Naive B cell (primary cell): ENCODE measurements around the gene LDLRAD3. TPM values are rescaled to one million over a fixed set of nuclear protein-coding genes. Genes with fewer than 3 reads are reported as not detected.

Source experiments
- ATAC-seq, 2 donors: fragments of 150-1000 bp; cut with Tn5 transposase; 2 replicates each; pipeline ENCODE4 v1.10.0; 2021; ENCODE audit warnings: low read depth in 2 of 2, mild to moderate bottlenecking in 2 of 2, moderate library complexity in 2 of 2
- DNase-seq: peaks from one replicate; pipeline ENCODE4 v3.0.0; 2022
- H3K27ac Mint-ChIP-seq, 6 donors: one replicate each; pipeline ENCODE4 v1.8.0; 2020 to 2022; ENCODE audit warnings: mild to moderate bottlenecking in 6 of 6, mixed read lengths in 6 of 6, moderate library complexity in 5 of 6, inconsistent platforms in 2 of 6
- H3K27me3 Mint-ChIP-seq, 3 donors: one replicate each; pipeline ENCODE4 v1.8.0; 2021 to 2022; ENCODE audit warnings: mixed read lengths in 3 of 3, mild to moderate bottlenecking in 1 of 3
- H3K36me3 Mint-ChIP-seq, 2 donors: one replicate each; pipeline ENCODE4 v1.8.0; 2020 to 2022; ENCODE audit warnings: mixed read lengths in 2 of 2, inconsistent platforms in 1 of 2, mild to moderate bottlenecking in 1 of 2
- H3K4me1 Mint-ChIP-seq, 3 donors: one replicate each; pipeline ENCODE4 v1.8.0; 2020 to 2022; ENCODE audit warnings: mixed read lengths in 3 of 3, inconsistent platforms in 1 of 3, mild to moderate bottlenecking in 1 of 3, moderate library complexity in 1 of 3
- H3K4me3 Mint-ChIP-seq, 8 donors: one replicate each; pipeline ENCODE4 v1.8.0; 2020 to 2022; ENCODE audit warnings: mild to moderate bottlenecking in 8 of 8, mixed read lengths in 8 of 8, moderate library complexity in 8 of 8, inconsistent platforms in 2 of 8
- H3K9me3 Mint-ChIP-seq, 7 donors: one replicate each; pipeline ENCODE4 v1.8.0; 2020 to 2022; ENCODE audit warnings: mixed read lengths in 7 of 7, mild to moderate bottlenecking in 5 of 7, inconsistent platforms in 2 of 7, moderate library complexity in 1 of 7
- polyA plus RNA-seq, 6 donors: library from polyadenylated mRNA; unstranded; fragments of 300-500 nt; fragmentation: Illumina TruSeq; gene quantifications; one replicate each; pipeline ENCODE4 v1.2.3, GENCODE V29; 2021; ENCODE audit warnings: low read depth in 6 of 6

Gene LDLRAD3
- polyA plus RNA-seq, 6 donors from 2014 or later: 0.17 to 0.27 TPM; not detected in 4

DNA sequence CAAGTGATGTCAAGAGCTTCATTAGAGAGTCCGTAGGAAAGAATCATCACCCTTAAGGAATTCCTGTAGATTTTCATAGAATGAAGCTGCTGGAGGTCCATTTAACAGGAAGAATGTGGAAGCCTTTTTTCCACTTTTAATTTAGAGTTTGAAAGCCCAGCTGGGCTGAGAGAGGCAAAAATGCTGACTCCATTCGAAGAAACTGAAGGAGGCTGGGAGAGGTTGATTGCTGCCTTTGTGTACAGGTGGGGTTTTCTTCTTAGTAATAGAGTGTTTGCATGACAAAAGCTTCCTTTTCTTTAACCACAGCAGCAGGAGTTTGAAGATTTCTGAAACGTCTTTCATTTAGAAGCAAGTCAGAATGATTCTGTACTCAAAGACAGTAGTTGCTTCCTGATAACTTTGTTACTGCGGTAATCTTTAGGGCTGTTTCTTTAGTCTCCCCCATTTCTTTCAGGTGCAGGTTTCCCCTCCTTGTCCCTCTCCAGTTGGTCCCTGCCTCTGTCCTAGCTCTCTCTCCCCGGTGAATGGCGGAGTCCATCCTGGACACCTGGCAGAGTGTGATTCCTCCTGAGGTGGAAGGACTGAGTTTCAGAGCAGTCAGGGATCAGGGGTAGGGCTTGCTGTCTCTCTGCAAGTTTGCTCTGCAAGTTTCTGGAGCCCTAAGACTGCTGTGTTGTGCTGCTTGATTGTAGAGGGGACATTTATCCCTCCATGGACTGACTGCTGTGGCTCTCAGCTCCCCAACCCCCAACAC is 166.2 kb downstream of the LDLRAD3 start:
- Mint-ChIP-seq H3K4me1 (no peaks in the 10 kb centered on the region), H3K27me3 (peaks cover 0 to 23% (median 13%) of the 10 kb centered on the region in 3 donors), H3K4me3 (no peak overlapping the region), H3K36me3 (peaks cover 0 to 9% of the 10 kb centered on the region in 2 donors), H3K9me3 (peaks cover 8 to 25% (median 13%) of the 10 kb centered on the region in 7 donors), H3K27ac (no peak overlapping the region)
- ATAC-seq (no peak), DNase-seq (no peak)

DNA sequence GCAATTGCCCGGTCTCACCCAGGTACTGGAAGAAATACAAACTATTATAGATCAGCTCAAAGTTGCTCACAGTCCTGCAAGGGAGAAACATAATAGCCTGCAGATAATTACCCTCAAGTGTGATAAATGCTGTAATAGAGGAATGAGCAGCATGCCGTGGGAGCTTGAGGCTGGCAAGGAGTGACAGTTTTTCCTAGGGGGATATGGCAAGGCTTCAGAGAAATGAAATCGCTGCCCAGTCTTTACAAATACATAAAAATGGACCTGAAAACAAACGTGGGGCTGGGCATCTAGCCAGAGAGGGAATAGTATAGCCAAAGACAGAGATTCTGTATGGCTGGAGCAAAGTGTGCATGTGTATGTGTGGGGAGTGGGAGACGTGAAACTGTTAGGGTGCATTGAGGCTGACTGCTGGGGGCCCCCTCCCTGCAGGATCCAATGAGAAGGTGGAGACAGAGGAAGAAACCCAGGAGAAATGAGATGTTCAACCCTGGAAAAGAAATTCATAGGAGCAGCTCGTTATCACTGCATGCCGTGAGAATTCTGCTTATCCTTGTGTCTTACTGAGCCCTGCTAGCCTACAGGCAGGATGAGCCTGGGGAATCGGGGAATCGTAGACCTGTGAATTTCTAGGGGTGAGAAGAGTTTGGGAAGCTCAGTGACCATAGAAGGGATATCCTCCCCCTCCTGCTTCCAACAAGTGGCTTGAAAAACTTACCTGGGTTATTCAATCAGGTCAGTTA is 167.0 kb downstream of the LDLRAD3 start:
- Mint-ChIP-seq H3K9me3 (peaks cover 8 to 26% (median 16%) of the 10 kb centered on the region in 7 donors), H3K4me1 (no peaks in the 10 kb centered on the region), H3K27ac (no peak overlapping the region), H3K4me3 (no peak overlapping the region), H3K27me3 (peaks cover 0 to 15% (median 13%) of the 10 kb centered on the region in 3 donors), H3K36me3 (peaks cover 0 to 9% of the 10 kb centered on the region in 2 donors)
- DNase-seq: no peak
- no peak for ATAC-seq

- DNase-seq (no peak), ATAC-seq (no peak)
- peaks cover 0 to 9% of the 10 kb centered on the region in 2 donors for H3K36me3 Mint-ChIP-seq
- H3K4me3 Mint-ChIP-seq: no peak overlapping the region
- H3K9me3 Mint-ChIP-seq: peaks cover 8 to 26% (median 16%) of the 10 kb centered on the region in 7 donors
- no peak overlapping the region for H3K27ac Mint-ChIP-seq
- H3K27me3 Mint-ChIP-seq: peaks cover 8 to 16% (median 8%) of the 10 kb centered on the region in 3 donors
- no peaks in the 10 kb centered on the region for H3K4me1 Mint-ChIP-seq
These were observed 170.2 kb downstream of the LDLRAD3 start for GRCh38 chr11:36114095-36114494.

GRCh38 chr11:36115378-36115801 is 171.5 kb downstream of the LDLRAD3 start:
- H3K27ac Mint-ChIP-seq: no peak overlapping the region
- peaks cover 7 to 13% (median 12%) of the 10 kb centered on the region in 3 donors for H3K27me3 Mint-ChIP-seq
- H3K4me3 Mint-ChIP-seq: no peak overlapping the region
- ATAC-seq (no peak), DNase-seq (no peak)
- peaks cover 8 to 26% (median 16%) of the 10 kb centered on the region in 7 donors for H3K9me3 Mint-ChIP-seq
- H3K4me1 Mint-ChIP-seq: no peaks in the 10 kb centered on the region
- peaks cover 0 to 9% of the 10 kb centered on the region in 2 donors for H3K36me3 Mint-ChIP-seq

DNA sequence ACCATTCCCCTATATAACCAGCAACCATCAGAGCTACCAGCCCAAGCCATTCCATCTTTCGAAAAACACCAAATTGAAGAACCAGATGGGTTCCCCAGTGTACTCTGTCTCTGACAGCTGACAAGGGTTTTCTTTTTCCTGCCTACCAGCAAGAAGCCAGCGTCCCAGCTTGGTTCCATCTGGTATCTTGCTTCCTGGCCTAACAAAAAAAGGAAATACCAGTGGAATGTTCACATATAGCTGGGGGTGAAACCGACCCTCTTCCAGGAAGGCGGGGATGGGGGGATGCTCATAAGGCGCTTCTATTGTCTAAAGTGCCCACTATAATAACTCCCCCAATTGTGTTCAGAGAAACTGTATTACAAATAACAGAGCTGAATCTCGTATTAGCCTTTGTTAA is 172.3 kb downstream of the LDLRAD3 start:
- no peak for DNase-seq
- H3K27me3 Mint-ChIP-seq: peaks cover 0 to 18% (median 13%) of the 10 kb centered on the region in 3 donors
- ATAC-seq: no peak
- H3K36me3 Mint-ChIP-seq: peaks cover 0 to 9% of the 10 kb centered on the region in 2 donors
- H3K27ac Mint-ChIP-seq: no peak overlapping the region
- no peak overlapping the region for H3K4me3 Mint-ChIP-seq
- H3K9me3 Mint-ChIP-seq: peaks cover 8 to 26% (median 16%) of the 10 kb centered on the region in 7 donors
- no peaks in the 10 kb centered on the region for H3K4me1 Mint-ChIP-seq

GRCh38 chr11:36118084-36118483 is 174.2 kb downstream of the LDLRAD3 start:
- Mint-ChIP-seq H3K36me3 (peaks cover 0 to 3% of the 10 kb centered on the region in 2 donors), H3K4me3 (no peak overlapping the region), H3K27ac (no peak overlapping the region), H3K27me3 (peaks cover 0 to 21% (median 17%) of the 10 kb centered on the region in 3 donors), H3K9me3 (peaks cover 5 to 17% (median 10%) of the 10 kb centered on the region in 7 donors), H3K4me1 (no peaks in the 10 kb centered on the region)
- DNase-seq (no peak), ATAC-seq (no peak)

- Mint-ChIP-seq H3K27me3 (peaks cover 0 to 21% (median 17%) of the 10 kb centered on the region in 3 donors), H3K9me3 (peaks cover 0 to 8% (median 5%) of the 10 kb centered on the region in 7 donors), H3K4me3 (no peak overlapping the region), H3K27ac (no peak overlapping the region), H3K36me3 (no peaks in the 10 kb centered on the region), H3K4me1 (no peaks in the 10 kb centered on the region)
- ATAC-seq (no peak), DNase-seq (no peak)
These were observed 175.4 kb downstream of the LDLRAD3 start for GRCh38 chr11:36119300-36119699.

- ATAC-seq: no peak
- H3K36me3 Mint-ChIP-seq: no peaks in the 10 kb centered on the region
These were observed 177.2 kb downstream of the LDLRAD3 start for GRCh38 chr11:36121054-36121453.

DNA sequence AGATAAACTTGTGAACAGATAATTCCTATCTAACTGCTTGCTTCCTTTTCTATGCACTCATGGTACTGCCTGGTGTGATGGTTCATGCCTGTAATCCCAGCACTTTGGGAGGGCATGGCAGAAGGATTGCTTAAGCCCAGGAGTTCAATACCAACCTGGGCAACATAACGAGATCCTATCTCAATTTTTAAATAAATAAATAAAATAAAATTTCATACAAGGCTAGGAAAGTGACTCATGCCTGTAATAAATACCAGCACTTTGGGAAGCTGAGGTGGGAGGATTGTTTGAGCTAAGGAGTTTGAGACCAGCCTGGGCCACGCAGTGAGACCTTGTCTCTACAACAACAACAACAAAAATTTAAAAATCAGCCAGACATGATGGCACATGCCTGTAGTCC is 178.8 kb downstream of the LDLRAD3 start:
- no peak overlapping the region for H3K27ac Mint-ChIP-seq

More at GRCh38 chr11:36121054-36121453, 177.2 kb downstream of the LDLRAD3 start:
- no peak for DNase-seq
- Mint-ChIP-seq H3K9me3 (no peaks in the 10 kb centered on the region), H3K27ac (no peak overlapping the region), H3K4me3 (no peak overlapping the region), H3K4me1 (peaks cover 0 to under 1% (median 0%) of the 10 kb centered on the region in 3 donors), H3K27me3 (peaks cover 3 to 35% (median 28%) of the 10 kb centered on the region in 3 donors)

DNA sequence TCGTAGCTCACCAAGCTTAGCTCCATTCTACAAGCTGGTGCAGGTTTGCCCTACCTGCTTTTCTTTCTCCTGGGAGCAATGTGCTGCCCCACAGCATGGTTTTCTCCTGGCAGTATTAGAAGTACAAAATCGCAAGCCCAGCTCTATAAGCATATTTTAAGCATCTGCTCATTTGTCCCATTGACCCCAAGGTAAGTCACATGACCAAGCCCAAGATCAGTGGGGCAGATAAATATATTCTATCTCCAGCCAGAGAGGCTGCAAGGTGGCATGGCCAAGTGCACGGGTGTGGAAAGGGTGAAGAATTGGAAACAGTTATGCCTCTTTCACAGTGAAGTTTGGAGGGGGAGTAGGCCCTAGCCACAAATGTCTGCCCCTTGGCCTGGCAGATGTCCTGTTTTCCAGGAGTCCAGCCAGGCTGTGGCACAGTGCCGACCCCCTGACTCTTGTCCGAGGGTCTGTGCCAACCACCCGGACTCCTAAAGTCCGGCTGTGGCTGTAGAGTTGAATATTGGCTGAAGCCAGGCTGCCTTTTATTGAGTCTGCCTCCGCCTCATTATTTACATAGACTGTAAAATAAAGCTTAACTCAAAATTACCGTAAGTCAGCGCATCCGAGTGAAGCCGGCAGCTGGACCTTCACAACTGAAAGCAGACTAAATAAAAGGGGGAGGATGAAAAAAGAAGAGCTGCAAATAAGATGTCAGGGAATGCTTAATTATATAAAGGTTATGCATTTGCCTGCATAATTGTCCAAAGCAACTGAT is 179.7 kb downstream of the LDLRAD3 start:
- H3K27me3 Mint-ChIP-seq: peaks cover 9 to 29% (median 23%) of the 10 kb centered on the region in 3 donors
- peaks cover 0 to 2% (median 0%) of the 10 kb centered on the region in 3 donors for H3K4me1 Mint-ChIP-seq
- ATAC-seq: no peak
- no peak overlapping the region for H3K27ac Mint-ChIP-seq
- DNase-seq: no peak
- H3K9me3 Mint-ChIP-seq: no peaks in the 10 kb centered on the region
- H3K4me3 Mint-ChIP-seq: no peak overlapping the region
- H3K36me3 Mint-ChIP-seq: no peaks in the 10 kb centered on the region

More for the DNA sequence above, 178.8 kb downstream of the LDLRAD3 start:
- no peaks in the 10 kb centered on the region for H3K36me3 Mint-ChIP-seq
- peaks cover 0 to 2% (median 0%) of the 10 kb centered on the region in 3 donors for H3K4me1 Mint-ChIP-seq
- peaks cover 7 to 37% (median 30%) of the 10 kb centered on the region in 3 donors for H3K27me3 Mint-ChIP-seq
- DNase-seq: no peak
- ATAC-seq: no peak
- H3K9me3 Mint-ChIP-seq: no peaks in the 10 kb centered on the region
- H3K4me3 Mint-ChIP-seq: no peak overlapping the region

DNA sequence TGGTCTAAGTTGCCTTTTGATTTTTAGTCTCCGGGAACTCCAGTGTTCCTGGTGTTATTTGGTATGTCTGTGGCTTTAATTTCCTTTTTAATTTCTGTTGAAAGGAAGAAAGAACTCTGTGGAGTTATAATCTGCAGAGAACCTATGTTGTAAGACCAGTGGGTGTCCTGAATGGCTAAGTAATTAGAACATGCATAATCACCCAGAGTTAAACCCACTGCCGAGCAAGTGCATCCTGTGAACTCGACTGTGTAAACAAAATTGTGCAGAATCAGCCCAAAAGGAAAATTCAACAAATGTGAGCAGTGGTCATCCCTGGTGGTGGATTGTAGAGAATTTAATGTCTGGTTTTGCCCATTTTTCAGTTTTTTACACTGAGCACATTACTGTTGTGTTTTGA is 182.8 kb downstream of the LDLRAD3 start:
- Mint-ChIP-seq H3K4me1 (peaks cover 0 to 2% (median 0%) of the 10 kb centered on the region in 3 donors), H3K36me3 (no peaks in the 10 kb centered on the region), H3K9me3 (no peaks in the 10 kb centered on the region), H3K27me3 (peaks cover 23 to 37% (median 32%) of the 10 kb centered on the region in 3 donors), H3K27ac (no peak overlapping the region), H3K4me3 (no peak overlapping the region)
- ATAC-seq (no peak), DNase-seq (no peak)

DNA sequence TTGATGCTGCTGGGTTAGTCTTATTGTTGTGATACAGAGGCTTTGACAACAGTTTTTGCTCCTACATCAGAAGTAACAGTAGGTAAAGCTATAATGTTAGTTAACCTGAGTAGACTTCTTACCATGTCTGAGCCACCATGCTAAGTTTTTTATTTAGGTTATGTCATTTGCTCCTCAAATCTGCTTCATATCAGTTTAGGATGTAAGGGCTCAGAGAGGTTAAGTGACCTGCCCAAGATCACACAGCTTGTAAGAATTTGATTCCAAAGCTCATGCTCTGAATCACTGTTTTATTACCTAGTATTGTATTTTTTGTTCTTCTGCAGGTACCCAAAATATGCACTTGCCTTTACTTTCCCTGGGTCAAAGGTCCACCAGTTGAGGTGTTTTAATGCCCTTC is 183.7 kb downstream of the LDLRAD3 start:
- H3K4me1 Mint-ChIP-seq: peaks cover 0 to 2% (median 0%) of the 10 kb centered on the region in 3 donors
- peaks cover 28 to 38% (median 32%) of the 10 kb centered on the region in 3 donors for H3K27me3 Mint-ChIP-seq
- DNase-seq (no peak), ATAC-seq (no peak)
- H3K9me3 Mint-ChIP-seq: no peaks in the 10 kb centered on the region
- H3K36me3 Mint-ChIP-seq: no peaks in the 10 kb centered on the region
- H3K4me3 Mint-ChIP-seq: no peak overlapping the region
- H3K27ac Mint-ChIP-seq: no peak overlapping the region

DNA sequence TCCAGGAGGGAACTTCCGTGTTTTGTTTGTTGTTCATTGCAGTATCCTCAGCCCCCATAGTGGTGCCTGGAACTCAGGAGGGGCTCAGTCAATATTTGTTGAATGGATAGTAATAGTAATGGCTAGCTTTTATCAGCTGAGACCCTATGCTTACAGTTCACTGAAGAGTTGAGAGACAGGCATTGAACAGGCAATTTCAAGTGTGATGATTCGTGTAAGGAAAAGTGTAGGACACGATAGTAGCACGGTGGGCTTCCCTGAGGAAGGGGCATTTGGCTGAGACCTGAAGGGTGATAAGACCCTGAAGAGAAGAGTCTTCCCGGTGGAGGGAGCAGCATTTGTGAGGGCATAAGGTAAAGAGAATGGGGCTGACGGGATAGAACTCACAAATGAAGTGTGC is 186.1 kb downstream of the LDLRAD3 start:
- H3K4me3 Mint-ChIP-seq: no peak overlapping the region

More for the DNA sequence above, 186.1 kb downstream of the LDLRAD3 start:
- peaks cover 27 to 35% (median 35%) of the 10 kb centered on the region in 3 donors for H3K27me3 Mint-ChIP-seq
- no peaks in the 10 kb centered on the region for H3K36me3 Mint-ChIP-seq
- H3K9me3 Mint-ChIP-seq: no peaks in the 10 kb centered on the region
- H3K4me1 Mint-ChIP-seq: peaks cover 0 to 2% (median 0%) of the 10 kb centered on the region in 3 donors
- DNase-seq (no peak), ATAC-seq (no peak)
- H3K27ac Mint-ChIP-seq: no peak overlapping the region
